Stimulated activated CD8-positive, alpha-beta memory T cell treated with anti-CD3 and anti-CD28 coated beads, Interleukin-4, amount 100 ng/mL, for 1 hour (primary cell): ENCODE results near the gene RERE.

Experiments
- DNase-seq, 2 donors: peaks; one replicate each; pipeline ENCODE4 v3.0.0-alpha.2; 2020; ENCODE audit warnings: low read depth in 2 of 2, low spot score in 1 of 2

The RERE gene

GRCh38 chr1:8817412-8818324 is at the start of gene RERE:
RERE (minus strand) TSS chr1:8817640.
- DNase-seq: peak; percentile 92 to 94

GRCh38 chr1:8866792-8867415 is 49.5 kb upstream of the RERE start:
- no peak for DNase-seq

- DNase-seq: no peak
Measured at GRCh38 chr1:8866173-8866791, 48.8 kb upstream of the RERE start.

DNA sequence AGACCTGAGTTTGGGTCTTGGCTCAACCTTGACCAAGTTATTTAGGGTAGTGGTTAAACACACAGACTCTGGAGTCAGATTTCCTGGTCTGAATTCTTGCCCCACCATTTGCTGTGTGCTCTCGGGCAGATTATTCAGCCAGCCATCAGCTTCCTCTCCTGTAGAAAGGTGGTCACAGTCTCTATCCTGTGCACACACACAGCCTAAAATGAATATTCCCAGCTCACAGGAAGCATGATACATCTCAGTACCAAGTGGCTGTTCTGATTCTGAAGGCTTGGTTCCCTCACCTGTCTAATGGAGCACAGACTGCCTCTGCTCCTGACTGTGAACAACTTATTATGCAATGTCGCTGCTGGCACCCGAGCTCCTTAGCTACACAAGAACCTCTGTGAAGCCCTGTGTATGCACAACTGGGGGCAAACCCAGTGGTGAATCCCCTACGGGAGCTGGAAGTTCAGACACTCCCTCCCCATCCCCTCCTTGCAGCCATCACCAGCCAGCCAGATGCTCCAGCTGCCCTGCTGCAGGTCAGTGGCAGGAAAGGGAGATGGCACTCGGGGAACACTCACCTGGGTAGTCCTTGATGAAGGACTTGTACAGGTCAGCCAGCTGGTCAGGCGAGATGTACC is 47.4 kb upstream of the RERE start:
- no peak for DNase-seq

DNA sequence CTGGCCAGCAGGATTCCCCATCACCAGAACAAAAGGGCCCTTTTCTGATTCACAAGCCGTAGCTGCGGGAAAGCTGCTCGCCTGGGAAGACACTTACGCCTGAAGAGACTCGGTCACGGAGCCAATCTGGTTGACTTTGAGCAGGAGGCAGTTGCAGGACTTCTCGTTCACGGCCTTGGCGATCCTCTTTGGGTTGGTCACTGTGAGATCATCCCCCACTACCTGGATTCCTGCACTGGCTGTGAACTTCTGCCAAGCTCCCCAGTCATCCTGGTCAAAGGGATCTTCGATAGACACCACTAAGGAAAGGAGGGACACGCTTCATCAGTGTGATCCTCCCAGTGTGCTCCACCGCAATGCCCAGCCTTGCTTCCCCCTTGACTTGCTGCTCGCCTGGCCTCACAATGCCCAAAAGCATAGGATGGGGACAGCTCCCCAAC is 46.4 kb upstream of the RERE start:
- DNase-seq: no peak

GRCh38 chr1:8863138-8863537 is 45.7 kb upstream of the RERE start:
- DNase-seq: no peak

DNA sequence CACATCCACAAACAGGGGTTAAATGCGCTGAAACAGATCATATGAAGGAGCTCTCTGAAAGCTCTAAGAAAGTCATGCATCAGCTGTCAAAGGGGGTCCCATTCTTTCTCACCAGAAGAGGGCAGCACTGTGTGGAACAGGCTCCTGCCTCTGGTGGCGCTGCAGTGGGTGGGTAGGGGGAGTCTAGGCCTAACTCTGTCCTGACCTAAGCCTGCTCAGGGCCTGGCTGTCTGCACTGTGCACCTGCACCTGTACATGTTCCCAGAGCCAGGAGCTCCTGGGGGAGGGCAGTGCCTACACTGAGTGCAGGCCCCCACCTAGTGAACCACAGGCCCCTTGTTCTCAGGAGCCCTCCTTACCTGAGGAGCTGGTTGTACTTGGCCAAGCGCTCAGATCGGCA is 45.1 kb upstream of the RERE start:
- no peak for DNase-seq

DNA sequence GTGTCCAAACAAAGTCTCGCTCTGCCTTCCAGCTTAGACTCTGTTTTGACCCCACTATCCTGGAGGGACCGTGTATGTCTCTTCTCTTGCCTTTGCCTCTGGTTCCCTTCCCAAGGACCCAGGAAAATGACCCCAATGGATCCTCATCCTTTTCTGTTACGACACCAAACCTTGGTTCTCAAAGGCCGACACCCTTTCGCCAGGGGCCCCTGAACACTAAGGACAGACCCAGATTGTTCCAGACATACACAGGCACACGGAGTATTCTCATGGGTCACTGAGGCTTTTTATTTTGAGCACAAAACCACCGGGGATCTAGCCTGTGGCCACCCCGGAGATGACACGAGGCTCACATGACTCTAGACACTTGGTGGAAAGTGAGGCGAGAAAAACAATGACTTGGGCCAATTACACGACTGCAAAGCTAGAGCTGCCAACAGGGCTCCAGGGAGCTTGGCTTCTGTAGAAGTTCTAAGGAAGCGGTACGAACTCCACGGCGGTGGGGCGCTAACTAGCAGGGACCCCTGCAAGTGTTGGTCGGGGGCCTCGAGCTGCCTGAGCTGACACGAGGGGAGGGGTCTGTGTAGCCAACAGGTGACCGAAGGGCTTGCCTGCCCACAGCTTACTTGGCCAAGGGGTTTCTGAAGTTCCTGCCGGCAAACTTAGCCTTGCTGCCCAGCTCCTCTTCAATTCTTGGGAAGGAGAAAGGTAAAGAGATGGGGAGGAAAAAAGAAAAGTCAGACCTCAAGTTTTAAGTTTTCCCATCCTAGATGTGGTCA is 43.5 kb upstream of the RERE start:
- DNase-seq: no peak

DNA sequence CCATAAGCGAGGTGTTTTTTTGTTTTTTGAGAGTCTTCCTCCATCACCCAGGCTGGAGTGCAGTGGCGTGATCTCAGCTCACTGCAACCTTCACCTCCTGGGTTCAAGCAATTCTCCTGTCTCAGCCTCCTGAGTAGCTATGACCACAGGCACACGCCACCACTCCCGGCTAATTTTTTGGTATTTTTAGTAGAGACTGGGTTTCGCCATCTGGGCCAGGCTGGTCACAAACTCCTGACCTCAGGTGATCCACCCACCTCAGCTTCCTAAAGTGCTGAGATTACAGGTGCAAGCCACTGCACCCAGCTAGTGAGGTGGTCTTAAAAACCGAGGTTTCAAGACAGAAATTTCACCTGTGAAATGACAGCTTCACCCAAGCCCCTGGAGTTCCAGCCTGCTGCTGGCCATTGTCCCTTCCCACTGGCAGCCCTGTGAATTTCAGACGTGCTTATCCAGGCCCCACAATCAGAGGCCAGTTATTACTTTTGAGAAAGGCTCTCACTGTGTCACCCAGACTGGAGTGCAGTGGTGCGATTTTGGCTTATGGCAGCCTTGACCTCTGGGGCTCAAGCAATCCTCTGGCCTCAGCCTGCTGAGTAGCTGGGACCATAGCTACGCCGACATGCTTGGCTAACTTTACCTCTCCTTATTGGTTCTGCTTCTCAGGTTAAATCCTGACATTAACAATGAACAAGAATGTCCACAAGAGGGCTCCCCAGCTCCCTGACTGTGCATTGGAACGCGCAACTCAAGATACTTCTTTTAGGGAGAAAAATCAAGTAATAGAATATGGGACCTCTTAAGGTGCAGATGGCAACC is 41.7 kb upstream of the RERE start:
- DNase-seq: peak in 1 of 2 donors; percentile 18

DNA sequence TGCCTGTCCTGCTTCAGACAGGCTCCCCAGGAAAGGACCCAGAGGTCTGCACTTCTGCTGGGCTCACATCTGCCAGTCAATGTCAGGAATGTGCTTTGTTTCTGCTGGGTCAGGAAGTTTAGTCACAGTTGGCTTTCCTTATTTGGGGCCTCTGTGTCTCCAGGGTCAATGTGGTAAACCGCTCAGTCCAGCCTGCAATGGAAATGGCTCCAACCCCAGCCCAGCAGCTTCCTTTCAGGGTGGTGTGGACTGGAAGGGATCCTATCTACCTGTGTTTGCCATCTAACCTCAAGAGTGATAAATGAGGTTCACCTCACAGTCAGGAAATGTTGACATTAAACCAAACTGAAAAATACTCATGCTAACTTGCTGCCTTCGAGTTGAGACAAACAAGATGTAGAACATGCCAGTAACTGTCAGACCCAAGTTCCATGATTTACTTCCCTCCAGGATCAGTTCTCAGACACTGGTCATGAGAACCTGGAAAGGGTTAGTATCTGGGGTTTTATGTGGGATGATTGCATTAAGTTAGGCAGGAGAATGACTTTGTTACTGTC is 40.8 kb upstream of the RERE start:
- no peak for DNase-seq

GRCh38 chr1:8856689-8857412 is 39.4 kb upstream of the RERE start:
- no peak for DNase-seq

GRCh38 chr1:8854240-8854639 is 36.8 kb upstream of the RERE start:
- no peak for DNase-seq

- DNase-seq: no peak
Measured at GRCh38 chr1:8851060-8851459, 33.6 kb upstream of the RERE start.

DNA sequence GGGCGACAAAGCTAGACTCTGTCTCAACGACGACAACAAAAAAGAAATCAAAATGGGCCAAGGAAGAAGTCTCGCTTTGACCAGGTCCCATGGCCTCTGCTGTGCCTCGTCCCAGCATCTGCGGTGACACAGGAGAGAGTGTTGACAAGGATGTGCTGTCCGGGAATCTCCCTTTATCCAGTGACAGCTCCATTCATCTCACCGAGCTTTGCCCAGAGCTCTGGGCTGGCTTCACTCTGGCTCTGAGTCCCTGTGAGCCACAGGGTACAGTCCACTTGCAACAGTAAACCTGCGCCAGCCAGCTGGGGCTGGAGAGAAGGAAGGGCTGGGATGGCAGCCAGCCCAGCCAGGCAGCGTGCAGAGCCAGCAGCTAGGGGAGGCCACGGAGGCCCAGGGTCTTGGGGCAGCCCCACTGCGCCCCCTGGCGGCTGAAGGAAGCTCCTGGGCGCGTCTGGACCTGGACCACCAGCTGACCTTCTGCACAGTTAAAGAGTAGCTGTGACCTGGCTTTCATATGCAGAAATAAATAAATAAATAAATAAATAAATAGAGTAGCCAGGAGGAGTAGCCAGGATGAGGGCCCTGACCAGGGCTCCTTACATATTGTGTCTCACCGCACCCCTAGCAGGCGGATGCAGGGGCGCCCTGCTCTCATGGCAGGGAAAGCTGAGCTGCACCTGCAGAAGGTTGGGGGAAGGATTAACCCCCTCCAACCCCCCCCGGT is 31.4 kb upstream of the RERE start:
- DNase-seq: peak; percentile 39 to 63

DNA sequence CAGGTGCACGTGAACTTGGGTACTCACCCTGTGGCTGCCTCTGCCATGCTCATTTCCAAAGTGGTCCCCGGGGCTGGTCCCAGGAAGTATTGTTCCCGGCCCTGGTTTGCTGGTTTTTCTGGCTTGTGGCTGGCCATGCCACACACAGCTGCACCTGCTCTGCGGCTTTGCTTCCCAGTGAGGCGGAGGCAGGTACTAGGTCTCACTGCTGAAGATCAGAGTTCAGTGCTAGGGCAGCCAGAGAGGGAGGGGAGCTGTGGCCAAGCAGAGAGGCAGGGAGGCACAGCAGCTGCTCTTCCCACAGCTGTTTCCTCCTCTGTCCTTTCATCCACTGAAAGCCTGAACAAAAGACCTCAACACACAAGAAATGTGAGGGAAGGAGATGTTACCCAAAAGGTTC is 30.6 kb upstream of the RERE start:
- no peak for DNase-seq

DNA sequence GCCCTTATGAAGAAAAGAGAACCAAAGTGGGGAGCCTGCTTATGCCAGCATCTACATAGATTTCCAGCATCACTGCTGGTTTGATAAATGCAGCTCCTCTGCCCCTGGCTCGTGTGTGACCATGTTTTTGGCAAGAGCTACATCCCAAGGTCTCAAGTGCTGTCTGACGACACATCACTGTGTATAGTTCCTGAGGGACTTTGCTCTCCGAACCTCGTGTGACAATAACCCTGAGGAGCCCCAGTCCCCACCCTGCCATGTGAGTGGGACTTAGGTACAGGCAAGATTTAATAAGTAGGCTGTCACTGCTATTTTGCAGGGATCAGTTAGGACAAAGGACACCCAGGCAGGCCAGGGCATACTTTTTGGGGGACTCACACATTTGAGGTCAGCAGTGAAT is 28.8 kb upstream of the RERE start:
- no peak for DNase-seq

- no peak for DNase-seq
Measured at GRCh38 chr1:8845104-8846097, 28.0 kb upstream of the RERE start.
